Activated T-cell treated with anti-CD3 and anti-CD28 coated beads for 4 hours (primary cell): ENCODE results near the gene MED27.

Experiments used
- DNase-seq: peaks from one replicate; pipeline ENCODE4 v3.0.0-alpha.2; 2020

Gene MED27

DNA sequence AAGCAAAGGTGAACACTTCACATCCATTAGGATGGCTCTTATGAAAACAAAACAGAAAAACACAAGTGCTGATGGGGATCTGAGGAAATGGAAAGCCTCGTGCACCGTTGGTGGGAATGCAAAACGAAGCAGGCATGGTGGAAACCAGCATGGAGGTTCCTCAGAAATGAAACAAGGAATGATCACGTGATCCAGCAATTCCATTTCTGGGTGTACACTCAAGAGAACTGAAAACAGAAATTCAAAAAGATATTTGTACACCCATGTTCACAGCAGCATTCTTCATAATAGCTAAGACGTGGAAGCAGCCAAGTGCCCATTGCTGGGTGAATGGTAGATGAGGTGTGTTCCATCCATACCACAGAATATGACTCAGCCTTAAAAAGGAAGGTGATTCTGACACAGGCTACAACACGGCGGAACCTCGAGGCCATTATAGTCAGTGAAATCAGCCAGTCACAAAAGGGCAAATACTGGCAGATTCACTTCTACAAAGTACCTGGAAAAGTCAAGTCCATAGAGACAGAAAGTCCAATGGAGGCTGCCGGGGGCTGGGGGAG is 252.6 kb downstream of the MED27 start:
- no peak for DNase-seq

DNA sequence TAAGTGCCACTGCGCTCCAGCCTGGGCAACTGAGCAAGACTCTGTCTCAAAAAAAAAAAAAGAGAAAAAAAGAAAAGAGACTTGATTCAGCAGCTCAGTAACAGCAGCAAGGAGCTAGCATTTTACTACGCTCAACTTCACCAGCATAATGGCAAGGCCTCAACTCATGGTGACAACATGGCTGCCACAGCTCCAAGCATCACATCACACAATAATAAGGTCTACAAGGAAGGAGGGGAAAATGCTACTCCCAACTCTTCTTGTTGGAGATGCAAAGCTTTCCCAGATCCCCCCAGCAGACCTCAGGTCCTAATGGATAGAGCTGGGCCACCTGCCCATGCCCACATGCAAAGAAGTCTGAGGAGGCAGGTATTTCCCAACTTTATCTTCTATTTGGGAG is 253.6 kb downstream of the MED27 start:
- no peak for DNase-seq

DNA sequence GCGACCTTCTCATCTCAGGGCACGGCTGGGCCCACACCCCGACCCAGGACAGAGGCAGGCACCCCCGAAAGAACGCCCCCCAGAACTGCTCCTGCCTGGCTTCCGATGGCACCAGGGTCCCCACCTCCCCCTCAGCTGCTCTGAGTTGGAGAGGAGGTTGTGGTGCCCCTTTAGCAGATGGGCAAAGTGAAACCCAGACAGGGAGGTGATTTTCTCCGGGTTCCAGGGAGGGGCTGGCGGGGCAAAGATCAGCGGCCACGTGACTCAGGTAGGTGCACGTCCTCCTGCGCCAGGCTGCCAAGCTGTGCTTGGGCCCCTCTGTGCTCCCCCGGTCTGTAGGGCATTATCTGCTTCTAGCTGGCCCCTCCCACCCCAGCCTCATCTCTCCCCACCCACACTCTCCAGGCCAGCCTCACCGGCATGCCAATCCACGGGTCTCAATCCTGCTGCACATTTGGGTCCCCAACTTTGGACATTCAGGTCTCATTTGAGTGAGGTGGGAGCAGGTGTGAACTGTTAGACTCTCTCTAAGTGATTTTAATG is 254.6 kb downstream of the MED27 start:
- DNase-seq = no peak

DNA sequence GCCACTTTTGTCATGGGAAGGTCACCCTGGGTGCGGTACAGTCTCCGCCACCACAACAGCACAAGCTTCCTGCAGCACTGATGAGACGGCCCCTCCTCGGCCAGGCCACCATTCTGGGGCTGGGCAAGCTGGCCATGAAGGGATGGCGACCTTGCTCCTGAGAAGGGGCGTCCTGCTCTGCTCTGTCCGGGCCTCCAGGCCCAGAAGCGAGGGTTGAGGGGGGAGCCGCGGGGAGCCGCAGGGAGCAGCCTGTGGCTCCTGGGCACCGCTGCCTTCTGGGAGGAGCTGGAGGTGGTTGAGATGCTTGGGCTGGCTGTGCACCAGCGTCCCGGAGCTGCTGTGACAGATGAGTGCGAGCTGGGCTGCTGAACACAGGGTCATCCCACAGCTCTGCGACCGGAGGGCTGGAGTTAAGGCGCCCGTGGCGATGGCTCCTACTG is 255.5 kb downstream of the MED27 start:
- DNase-seq = no peak

DNA sequence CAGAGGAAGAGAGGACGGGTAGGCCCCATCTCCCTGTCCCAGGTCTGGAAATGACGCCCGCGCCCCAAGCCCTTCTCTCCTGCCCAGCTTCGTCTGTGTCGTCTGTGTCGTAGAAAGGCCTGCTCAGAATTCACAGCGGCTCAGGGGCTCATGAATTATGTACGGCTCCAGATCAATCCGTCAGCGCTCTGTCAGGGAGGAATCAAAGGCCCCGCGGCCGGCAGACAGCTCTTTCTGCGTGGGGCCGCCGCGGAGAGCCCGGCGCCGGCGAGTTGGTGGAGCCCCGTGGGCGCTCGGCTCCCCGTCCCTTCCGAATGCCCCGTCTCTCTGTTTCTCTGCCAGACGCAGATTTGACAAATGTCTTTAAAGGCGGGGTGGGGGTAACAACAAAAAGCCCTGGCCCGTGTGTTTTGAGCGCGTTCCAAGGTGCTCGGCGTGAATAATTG is 255.9 kb downstream of the MED27 start:
- no peak for DNase-seq

DNA sequence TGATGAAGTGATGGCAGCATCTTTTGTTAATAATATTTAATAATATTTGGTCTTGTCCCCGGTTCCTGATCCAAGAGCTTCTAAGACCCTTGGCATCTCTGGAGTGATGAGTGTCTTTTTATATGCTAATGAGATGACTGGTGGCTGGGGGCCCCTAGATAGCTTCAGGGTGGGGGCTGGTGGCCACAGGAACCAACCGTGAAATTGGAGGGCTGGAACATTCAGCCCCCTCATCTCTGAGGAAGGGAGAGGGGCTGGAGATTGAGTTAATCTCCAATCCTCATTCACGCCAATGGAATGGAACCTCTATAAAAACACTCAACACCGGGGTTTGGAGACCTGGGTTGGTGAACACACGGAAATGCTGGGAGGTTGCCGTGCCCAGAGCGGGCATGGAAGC is 261.6 kb downstream of the MED27 start:
- no peak for DNase-seq

DNA sequence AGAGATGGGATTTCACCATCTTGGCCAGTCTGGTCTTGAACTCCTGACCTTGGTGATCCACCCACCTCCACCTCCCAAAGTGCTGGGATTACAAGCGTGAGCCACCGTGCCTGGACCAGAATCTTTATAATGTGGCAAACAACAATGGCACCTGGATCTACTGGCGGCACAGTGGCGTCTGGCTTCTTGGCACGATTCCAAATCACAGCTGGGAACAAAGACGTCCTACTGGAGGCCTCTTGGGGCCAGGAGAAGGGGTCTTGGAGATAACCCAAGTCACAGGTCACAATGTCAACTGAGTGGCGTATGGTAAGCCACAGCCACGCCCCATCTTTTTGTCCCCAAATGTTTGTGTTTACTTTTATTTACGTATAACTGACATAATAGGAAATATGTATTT is 262.0 kb downstream of the MED27 start:
- no peak for DNase-seq

DNA sequence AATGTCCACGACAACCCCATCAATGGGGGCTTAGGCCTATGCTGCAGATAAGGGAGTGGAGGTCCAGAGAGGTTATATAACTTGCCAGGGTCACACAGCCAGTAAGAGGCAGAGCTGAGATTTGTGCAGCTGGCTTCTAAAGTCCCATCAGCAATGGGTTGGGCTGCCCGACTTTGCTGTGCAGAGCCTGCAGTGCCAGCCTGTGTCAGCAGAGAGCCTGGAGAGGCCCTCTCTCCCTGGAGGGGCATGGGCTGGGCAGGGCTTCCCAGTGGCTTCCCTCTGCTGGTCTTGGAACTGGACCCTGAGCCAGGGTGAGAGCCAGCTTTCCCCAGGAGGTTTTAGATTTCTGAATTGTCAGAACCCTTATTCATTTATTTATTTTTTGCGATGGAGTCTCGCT is 262.6 kb downstream of the MED27 start:
- DNase-seq = no peak

DNA sequence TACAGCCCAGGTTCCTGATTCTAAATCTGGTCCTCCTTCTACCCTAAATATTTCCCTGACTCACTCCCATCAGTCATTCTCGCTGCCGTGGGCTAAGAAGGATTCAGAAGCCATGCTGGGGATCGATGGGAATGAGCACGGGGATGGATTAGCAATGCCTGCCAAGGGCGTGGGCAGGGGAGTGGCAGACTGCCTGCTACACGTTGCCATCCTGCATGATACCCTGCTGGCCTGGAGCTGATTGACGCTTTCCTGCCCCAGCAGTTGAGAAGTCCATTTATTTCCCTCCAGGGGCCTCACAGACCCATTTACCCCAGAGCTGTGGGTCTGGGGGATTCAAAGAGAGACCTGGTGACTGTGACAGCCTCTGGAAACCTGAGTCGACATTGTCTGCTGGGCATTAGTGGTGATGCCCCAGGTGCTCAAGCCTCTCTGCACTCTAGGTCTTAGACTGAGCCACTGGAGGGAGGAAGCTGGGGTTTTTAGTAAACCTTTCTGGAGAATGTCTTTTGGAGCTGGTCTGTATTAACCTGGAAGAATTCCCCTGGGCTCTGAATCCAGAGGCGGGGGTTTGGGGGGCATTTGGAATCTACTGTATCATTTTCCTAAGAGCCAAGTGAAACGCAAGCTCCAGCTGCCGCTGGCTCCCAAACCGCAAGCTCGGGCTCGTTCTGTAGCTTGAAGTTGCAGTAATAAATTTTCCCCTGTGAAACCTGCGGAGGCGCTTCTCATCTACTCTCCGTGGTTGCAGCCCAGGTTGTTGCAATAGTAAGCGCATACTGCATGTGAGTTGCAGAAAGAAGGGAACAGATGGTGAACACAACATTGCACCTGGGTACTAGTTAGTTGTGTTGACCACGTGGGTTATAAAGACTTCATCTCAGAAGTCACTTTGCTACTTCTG is 263.4 kb downstream of the MED27 start:
- no peak for DNase-seq

DNA sequence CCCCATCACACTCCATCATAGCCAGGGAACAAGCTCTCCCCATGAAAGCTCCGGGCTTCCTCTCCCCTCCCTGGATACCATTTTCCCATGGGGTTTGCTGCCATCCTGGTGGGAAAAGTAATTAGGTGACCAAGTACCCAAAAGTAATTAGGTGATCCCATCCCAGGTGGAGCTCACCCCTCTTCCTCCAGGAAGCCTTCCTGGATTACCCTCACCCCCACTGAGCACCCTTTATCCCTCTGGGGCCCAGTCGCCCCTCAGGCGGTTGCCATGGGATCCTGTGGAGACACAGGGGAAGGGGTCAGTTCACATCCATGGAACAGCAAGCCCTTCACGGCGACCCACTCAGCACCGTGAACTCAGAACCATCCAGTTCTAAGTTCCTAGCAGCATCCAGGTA is 265.0 kb downstream of the MED27 start:
- DNase-seq = no peak

DNA sequence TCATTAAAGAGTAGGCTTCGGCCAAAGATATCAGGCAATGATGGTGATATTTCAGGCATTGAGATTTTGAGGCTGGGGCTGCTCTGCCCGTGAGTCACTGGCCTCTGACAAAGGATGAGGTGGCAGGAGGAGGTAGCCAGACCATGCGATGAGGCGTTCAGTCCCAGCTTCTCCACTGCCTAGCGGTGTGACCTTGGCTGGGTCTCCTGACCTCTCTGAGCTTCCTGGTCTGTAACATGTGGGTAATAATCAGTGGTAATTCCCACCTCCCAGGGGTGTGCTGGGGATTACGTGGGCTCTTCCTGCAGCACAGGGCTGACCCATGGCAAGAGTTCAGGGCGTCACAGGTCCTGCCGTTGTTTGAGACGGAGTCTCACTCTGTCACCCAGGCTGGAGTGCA is 266.6 kb downstream of the MED27 start:
- DNase-seq = no peak

DNA sequence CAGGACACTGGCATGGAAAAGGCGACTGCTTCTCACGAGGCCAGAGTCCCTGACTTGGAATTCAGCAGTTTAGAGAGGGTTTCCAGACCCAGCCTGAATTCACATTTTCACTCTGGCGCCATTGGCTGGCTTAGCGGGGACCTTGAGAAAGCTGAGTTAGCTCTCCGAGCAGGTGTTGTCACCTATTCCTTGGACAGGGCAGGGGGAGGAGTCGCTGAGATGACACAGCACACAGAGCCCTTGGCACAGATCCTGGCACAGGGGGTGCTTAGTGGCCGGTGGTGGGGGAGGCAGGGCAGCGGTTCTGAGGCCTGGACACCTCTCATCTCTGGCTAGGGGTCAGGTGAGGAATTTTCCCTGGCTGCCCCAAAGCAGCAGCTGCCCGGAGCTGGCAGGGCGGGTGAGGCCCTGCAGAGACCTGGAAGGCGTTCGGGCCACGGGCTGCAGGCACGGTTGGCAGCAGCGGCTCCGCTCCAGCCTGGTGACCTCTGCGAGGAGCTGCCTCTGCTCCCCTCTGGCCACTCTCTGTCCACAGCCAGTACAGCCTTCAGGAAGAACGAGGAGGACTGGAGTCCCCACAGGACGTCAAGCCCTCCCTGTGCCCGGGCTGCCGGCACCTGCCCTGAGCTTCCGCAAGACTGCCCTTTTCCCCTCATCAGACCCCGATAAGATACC is 267.4 kb downstream of the MED27 start:
- DNase-seq = no peak

DNA sequence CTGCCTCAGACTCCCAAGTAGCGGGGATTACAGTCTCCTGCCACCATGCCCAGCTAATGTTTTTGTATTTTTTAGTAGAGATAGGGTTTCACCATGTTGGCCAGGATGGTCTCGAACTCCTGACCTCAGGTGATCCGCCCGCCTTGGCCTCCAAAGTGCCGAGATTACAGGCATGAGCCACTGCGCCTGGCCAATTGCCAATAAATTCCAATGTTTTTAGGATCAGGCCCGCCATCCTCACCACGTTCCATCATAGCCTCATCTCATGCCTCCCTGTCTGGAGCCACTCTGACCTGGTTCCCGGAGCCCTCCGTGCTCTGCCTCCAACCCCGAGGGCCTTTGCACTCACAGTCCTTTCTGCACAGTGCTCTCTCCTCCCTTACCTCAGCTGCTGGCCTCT is 268.3 kb downstream of the MED27 start:
- DNase-seq = no peak

DNA sequence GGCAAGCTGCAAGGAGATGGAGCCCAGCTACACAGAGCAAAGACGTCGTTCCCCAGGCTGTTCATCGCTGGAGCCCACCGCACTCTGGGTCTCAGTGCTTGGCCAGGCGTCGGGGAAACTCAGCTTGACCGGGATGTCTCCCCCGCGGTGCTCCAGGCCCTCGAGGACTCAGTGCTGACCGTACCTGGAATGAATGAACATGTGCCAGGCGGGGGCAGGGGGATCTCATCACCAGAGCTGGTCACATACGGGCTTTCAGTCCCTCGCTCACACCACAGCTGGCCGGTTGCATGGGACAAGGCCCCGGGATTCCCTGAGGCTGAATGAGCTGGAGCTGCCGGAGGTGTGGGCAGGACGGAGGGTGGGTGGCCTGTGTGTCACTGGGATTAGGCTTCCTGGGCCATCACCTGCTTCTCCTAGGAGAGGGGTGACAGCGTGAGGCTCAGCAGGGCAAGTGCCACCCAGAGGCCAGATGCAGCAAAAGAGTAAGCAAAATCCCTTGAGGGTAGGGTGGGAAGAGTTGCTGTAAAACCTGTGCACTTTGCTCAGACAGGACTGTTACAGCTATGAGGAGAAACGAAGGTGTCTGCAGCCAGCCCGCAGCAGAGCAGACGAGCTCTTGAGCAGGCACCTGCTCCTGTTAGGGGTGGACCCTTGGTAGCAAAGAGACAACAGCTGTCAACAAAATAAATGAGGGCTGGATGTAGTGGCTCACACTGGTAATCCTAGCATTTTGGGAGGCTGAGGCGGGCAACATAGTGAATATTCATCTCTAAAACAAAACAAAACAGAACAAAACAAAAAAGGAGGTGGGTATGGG is 269.1 kb downstream of the MED27 start:
- DNase-seq = no peak
